ENCODE results near the gene OBP2B.
"Not testable (repeated sequence)": the region's sequence is repeated elsewhere in the genome, so short reads cannot be mapped to it uniquely, and the experiment has no call there.

OBP2B gene

DNA sequence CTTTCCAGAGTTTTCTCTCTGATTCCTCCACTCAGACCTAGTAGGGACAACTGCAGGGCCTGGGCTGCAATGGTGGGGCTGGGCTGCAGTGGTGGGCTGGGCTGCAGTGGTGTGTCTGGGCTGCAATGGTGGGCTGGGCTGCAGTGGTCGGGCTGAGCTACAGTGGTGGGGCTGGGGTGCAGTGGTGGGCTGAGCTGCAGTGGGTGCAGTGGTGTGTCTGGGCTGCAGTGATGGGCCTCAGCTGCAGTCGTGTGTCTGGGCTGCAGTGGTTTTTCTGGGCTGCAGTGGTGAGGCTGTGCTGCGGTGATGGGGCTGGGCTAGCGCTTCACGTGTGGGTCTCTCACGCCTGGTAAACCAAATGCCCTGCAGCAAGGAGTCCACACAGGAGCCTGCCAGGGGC lies 38.6 kb upstream of the OBP2B start:
- Mint-ChIP-seq H3K4me1 (no peaks in the 10 kb centered on the region), H3K27ac (no peak overlapping the region), H3K9me3 (no peaks in the 10 kb centered on the region), H3K27me3 (peaks cover 21% of the 10 kb centered on the region), H3K36me3 (ENCODE audit: low read depth) (no peaks in the 10 kb centered on the region), H3K4me3 (no peak overlapping the region)
- DNase-seq (no peak), ATAC-seq (no peak)

DNA sequence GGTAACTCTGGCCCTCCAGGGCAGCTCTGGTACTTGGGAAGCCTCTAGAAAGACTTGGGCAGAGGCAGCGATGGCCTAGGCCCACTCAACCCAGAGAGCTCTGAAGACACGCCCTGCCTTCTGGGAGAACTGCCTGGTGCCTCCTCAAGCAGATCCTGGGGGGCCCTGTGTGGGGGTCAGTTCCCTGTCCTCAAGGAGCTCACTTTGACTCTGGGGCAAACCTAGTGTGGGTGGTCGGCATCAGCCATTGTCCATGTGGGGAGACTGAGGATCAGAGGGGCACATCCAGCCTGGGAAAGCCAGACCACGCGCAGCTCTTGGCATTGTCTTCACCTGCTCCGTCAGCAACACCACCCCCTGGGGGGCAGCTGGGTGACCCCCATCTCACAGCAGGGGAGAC lies 37.9 kb upstream of the OBP2B start:
- DNase-seq, result no peak
- ATAC-seq, result no peak
- peaks cover 23% of the 10 kb centered on the region for H3K27me3 Mint-ChIP-seq
- no peak overlapping the region for H3K27ac Mint-ChIP-seq
- no peaks in the 10 kb centered on the region for H3K9me3 Mint-ChIP-seq
- H3K4me3 Mint-ChIP-seq, result no peak overlapping the region
- no peaks in the 10 kb centered on the region for H3K36me3 Mint-ChIP-seq (ENCODE audit: low read depth)
- H3K4me1 Mint-ChIP-seq, result no peaks in the 10 kb centered on the region

DNA sequence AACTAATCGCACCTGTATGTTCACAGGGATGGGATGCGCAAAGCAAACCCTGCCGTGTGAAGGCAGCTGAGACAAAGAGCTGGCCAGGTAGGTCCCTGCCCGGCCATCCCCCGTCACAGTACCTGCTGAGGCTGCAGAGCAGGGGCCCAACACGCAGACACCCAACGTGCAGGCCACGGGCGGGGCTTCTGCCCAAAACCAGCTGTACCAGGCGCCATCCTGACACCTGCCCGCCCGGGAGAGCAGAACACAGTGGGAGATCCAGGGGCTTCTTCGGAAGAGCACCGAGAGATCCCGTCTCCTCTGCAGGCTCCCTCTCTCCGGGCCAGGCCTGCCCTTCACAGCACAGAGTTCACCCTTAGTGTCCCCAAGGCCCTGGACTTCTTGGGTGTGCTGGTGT lies 37.5 kb upstream of the OBP2B start:
- Mint-ChIP-seq H3K36me3 (ENCODE audit: low read depth) (no peaks in the 10 kb centered on the region), H3K27ac (no peak overlapping the region), H3K9me3 (no peaks in the 10 kb centered on the region), H3K4me3 (no peak overlapping the region), H3K4me1 (no peaks in the 10 kb centered on the region), H3K27me3 (peaks cover 27% of the 10 kb centered on the region)
- ATAC-seq (no peak), DNase-seq (no peak)

GRCh38 chr9:133242991-133243390 lies 33.9 kb upstream of the OBP2B start:
- Mint-ChIP-seq H3K36me3 (ENCODE audit: low read depth) (no peaks in the 10 kb centered on the region), H3K4me3 (no peak overlapping the region), H3K9me3 (no peaks in the 10 kb centered on the region), H3K27ac (no peak overlapping the region), H3K27me3 (peaks cover 27% of the 10 kb centered on the region), H3K4me1 (peaks cover 10% of the 10 kb centered on the region)
- ATAC-seq, result no peak
- no peak for DNase-seq

DNA sequence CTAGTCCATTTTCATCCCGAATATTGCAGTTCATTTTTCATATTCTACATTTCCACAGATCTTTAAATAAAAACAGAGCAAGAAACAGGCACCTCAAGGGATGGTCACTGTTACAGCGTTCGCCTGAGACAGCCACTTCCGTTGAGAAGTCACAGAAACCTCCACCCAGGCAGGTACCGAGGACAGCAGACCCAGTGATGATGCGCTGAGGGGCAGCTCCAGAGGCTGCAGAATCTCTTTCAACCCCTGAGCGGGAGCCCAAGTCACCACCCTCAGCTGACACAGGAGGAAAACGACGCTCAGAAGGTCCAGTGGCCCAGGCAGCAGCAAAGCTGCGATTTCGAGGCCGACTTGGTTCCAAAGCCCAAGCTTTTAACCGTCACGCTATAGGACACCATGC lies 33.2 kb upstream of the OBP2B start:
- Mint-ChIP-seq H3K27ac (no peak overlapping the region), H3K27me3 (peaks cover 34% of the 10 kb centered on the region), H3K36me3 (ENCODE audit: low read depth) (no peaks in the 10 kb centered on the region), H3K9me3 (no peaks in the 10 kb centered on the region), H3K4me1 (peaks cover 11% of the 10 kb centered on the region), H3K4me3 (no peak overlapping the region)
- DNase-seq (no peak), ATAC-seq (no peak)

- Mint-ChIP-seq H3K27ac (no peak overlapping the region), H3K4me1 (peaks cover 11% of the 10 kb centered on the region), H3K9me3 (no peaks in the 10 kb centered on the region), H3K27me3 (peaks cover 31% of the 10 kb centered on the region), H3K4me3 (no peak overlapping the region), H3K36me3 (ENCODE audit: low read depth) (no peaks in the 10 kb centered on the region)
- ATAC-seq (no peak), DNase-seq (no peak)
These were observed 30.6 kb upstream of the OBP2B start for GRCh38 chr9:133239533-133240090.

- Mint-ChIP-seq H3K27ac (no peak overlapping the region), H3K27me3 (peaks cover 28% of the 10 kb centered on the region), H3K4me3 (peak overlapping the region; percentile 51), H3K4me1 (peaks cover 11% of the 10 kb centered on the region), H3K9me3 (no peaks in the 10 kb centered on the region), H3K36me3 (ENCODE audit: low read depth) (no peaks in the 10 kb centered on the region)
- ATAC-seq (peak; percentile 81), DNase-seq (peak; percentile 78)
These were observed 29.9 kb upstream of the OBP2B start for GRCh38 chr9:133238851-133239532.

DNA sequence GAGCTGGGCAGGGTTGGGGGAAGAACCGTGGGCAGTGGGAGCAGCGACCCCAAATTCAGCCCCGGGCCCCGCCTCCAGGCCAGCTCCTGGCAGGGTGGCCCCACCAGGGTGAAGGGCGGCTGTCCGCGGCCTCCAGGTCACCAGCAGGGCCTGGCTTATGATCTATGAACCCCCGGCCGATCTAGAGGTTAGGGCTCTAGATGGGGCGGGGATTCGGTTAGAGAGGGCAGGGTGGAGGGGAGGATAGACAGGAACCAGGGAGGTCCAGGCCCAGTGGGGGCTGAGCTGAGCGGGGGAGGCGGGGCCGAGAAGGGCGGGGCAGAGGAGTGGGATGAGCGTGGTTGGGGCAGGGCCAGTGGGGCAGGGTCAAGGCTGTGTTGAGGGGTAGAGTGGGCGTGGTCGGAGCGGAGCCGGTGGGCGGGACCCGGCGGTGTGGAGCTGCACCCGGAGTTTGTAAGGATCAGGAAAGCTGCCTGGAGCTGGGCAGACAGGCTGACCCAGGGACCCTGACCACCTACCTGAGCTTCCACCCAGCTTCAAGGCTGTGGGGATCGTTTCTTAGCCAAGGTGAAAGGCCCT lies 29.3 kb upstream of the OBP2B start:
- ATAC-seq, result peak; percentile 66
- no peaks in the 10 kb centered on the region for H3K9me3 Mint-ChIP-seq
- peak; percentile 61 for DNase-seq
- H3K27ac Mint-ChIP-seq, result no peak overlapping the region
- H3K4me1 Mint-ChIP-seq, result peaks cover 11% of the 10 kb centered on the region
- H3K36me3 Mint-ChIP-seq (ENCODE audit: low read depth), result no peaks in the 10 kb centered on the region
- H3K27me3 Mint-ChIP-seq, result peaks cover 23% of the 10 kb centered on the region
- peak overlapping the region; percentile 51 for H3K4me3 Mint-ChIP-seq

DNA sequence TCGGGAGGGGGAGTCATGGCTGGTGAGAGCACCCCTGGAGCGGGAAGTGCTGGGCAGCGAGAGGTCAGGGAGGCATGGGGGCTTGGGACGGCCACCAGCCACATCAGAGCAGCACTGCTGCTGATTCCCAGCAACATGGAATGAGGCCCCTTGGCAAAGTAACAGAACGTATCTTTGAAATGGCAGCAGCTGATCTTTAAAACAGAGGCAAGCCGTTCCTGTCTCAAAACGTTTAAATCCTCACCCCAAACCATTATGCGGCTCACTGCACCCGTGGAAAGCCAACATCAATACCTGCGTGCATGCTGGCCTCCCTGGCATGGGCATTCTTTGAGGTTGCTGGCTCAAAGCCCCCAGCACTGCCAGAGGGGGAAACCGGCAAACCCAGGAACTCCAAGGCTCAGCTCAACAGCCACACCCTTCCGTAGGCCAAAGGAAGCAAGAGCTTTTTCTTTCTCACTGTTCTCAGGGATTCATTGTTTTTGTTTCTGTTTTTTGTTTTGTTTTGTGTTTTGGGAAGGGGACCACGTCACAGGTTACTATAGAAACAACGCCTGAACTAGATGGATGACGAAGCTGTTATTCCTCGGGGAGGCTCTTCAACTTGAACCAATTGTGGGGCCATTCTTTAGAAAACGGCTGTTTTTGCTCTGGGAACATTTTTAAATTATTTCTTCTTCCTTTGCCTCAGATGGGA lies 28.1 kb upstream of the OBP2B start:
- H3K4me3 Mint-ChIP-seq, result no peak overlapping the region
- no peak overlapping the region for H3K27ac Mint-ChIP-seq
- ATAC-seq (no peak), DNase-seq (no peak)
- peaks cover 11% of the 10 kb centered on the region for H3K4me1 Mint-ChIP-seq
- H3K27me3 Mint-ChIP-seq, result peaks cover 23% of the 10 kb centered on the region
- H3K36me3 Mint-ChIP-seq (ENCODE audit: low read depth), result no peaks in the 10 kb centered on the region
- no peaks in the 10 kb centered on the region for H3K9me3 Mint-ChIP-seq

DNA sequence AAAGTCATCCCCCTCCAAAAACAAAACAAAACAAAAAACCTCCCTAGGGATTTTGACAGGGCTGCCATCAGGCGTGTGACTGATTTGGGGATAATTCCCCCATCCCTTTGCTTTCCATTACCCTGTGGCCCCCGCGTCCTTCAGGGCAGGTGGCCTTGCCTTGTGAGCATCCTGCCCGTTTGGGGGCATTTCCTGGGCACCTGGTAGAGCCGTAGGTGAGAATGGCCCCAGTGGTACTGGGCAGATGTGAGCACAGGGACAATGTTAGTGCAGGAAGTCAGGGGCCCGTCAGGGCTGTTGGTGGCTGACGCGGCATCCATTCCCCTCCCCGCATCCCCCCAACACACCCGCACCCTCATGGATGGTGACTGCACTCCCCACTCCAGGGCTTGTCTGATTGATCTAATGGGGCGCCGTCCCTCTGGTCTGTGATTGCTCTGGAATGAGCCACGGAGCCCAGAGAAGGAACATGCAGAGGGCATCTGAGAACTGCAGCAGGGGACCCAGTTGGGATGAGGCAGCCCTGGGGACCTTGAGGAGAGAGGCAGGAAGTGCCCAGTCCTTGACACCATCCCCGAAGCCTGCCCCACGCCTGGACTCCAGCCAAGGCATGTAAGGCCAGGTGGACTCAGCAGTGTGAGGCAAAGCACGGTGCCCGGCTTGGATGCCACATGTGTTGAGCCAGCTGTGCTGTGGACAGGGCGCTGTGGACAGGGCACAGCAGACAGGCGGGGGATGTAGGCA lies 27.4 kb upstream of the OBP2B start:
- not testable (repeated sequence) for H3K36me3 Mint-ChIP-seq (ENCODE audit: low read depth); ATAC-seq; H3K27ac Mint-ChIP-seq; H3K9me3 Mint-ChIP-seq; DNase-seq; H3K4me3 Mint-ChIP-seq
- peaks cover 18% of the 10 kb centered on the region for H3K27me3 Mint-ChIP-seq
- peaks cover 11% of the 10 kb centered on the region for H3K4me1 Mint-ChIP-seq

DNA sequence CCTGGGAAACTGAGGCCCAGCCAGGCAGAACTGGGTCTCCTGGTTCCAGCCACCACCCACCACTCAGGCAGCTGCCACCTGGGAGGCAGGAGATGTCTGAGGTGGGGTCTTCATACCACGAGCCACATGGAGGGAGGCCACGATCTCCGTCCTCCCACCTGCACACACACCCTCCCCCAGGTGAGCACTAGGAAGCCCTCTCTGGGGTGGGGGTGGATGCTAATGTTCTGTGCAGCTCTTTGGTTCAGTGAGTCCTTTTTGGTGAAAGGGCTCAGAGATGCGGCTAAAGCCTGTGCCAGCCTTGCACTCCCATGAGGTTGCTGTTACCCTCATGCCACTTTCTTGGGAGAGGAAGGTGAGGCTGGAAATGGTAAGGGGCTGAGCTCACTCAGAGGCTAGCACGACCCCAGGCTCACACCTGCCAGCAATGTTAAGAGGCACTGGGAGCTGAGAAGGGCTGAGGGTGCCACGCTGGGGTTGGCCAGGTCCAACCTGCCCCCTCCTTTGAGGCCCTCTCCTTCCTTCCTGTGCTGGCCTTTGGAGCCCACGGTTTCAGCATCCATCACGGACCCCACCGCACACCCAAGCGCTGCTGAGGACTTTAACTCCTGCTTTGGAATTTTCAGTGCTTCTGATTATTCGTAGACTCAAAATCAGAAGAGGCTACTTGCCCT lies 26.6 kb upstream of the OBP2B start:
- Mint-ChIP-seq H3K4me1 (peaks cover 11% of the 10 kb centered on the region), H3K27ac (no peak overlapping the region), H3K36me3 (ENCODE audit: low read depth) (no peaks in the 10 kb centered on the region), H3K27me3 (peaks cover 13% of the 10 kb centered on the region), H3K9me3 (no peaks in the 10 kb centered on the region), H3K4me3 (no peak overlapping the region)
- DNase-seq, result no peak
- no peak for ATAC-seq

DNA sequence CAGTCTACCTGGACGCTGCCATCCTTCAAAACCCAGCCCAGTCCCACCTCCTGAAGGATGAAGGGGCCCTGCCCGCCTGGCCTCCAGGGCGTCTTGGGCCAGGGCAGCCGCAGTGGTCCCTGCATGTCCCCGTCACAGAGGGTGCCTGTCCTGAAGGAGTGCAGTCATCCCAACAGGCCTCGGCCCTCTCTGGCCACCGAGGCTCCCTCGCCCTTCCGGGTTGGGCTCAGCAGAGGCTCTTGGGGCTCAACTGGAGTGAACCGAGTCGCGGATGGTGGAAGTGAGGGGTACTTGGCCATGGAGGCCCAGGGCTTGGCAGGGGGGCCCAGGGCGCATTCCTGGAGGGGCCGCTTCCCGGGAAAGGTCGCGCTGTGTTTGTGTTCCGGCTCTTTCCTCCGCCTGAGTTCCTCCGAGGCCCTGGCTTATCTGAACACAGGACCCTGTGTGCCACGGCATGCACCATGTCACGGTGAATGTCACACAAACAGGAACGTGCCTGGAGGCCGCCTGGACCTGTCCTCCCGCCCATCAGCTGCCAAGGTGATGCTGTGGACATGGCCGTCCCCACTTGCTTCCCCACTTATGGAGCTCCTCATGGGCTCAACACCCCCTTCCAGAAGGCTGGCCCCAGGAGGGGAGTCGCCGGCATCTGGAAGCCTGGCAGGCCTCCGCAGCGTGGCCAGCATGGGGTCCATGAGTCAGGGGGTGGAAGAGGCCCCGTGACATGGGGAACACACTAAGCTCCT lies 25.7 kb upstream of the OBP2B start:
- Mint-ChIP-seq H3K4me1 (peaks cover 11% of the 10 kb centered on the region), H3K36me3 (ENCODE audit: low read depth) (no peaks in the 10 kb centered on the region), H3K9me3 (no peaks in the 10 kb centered on the region), H3K27me3 (peaks cover 9% of the 10 kb centered on the region), H3K4me3 (no peak overlapping the region), H3K27ac (no peak overlapping the region)
- ATAC-seq (no peak), DNase-seq (no peak)

- ATAC-seq (no peak), DNase-seq (no peak)
- Mint-ChIP-seq H3K27ac (no peak overlapping the region), H3K4me1 (peaks cover 7% of the 10 kb centered on the region), H3K9me3 (no peaks in the 10 kb centered on the region), H3K36me3 (ENCODE audit: low read depth) (no peaks in the 10 kb centered on the region), H3K4me3 (no peak overlapping the region), H3K27me3 (peaks cover 9% of the 10 kb centered on the region)
These were observed 24.8 kb upstream of the OBP2B start for GRCh38 chr9:133233681-133234432.

Measured in activated naive CD8-positive, alpha-beta T cell treated with anti-CD3 and anti-CD28 coated beads, Interleukin-2, amount 50 U/mL, for 24 hours (primary cell).